ENCODE measurements around the gene ESAM. TPM values are rescaled to one million over a fixed set of nuclear protein-coding genes. Genes with fewer than 3 reads are reported as not detected.

The ESAM gene
- total and polyA plus RNA-seq, 11 donors = 24.8 to 111 (median 43.3) TPM

GRCh38 chr11:124784051-124784450 lies 22.0 kb upstream of the ESAM start:
- WGBS, 4 donors = 94 to 99% (median 96%) methylated on average over 2 of the region's 2 CpGs
- Histone ChIP-seq H3K9me3 (no peaks in the 10 kb centered on the region), H3K27me3 (no peaks in the 10 kb centered on the region), H3K4me1 (peaks cover 0 to 4% (median 0%) of the 10 kb centered on the region in 12 donors), H3K36me3 (no peaks in the 10 kb centered on the region), H3K27ac (no peak overlapping the region), H3K4me3 (no peak overlapping the region)
- intact Hi-C loops (cut with DNase I) = no loop called here
- ATAC-seq = no peak
- no peak for TF ChIP-seq POLR2A (IDR thresholded peaks at IDR 0.05)
- no peak for DNase-seq

GRCh38 chr11:124783002-124783401 lies 20.9 kb upstream of the ESAM start:
- DNase-seq = no peak
- Histone ChIP-seq H3K36me3 (peaks cover 0 to 9% (median 0%) of the 10 kb centered on the region in 9 donors), H3K9me3 (no peaks in the 10 kb centered on the region), H3K4me1 (peaks cover 0 to 4% (median 0%) of the 10 kb centered on the region in 12 donors), H3K27ac (no peak overlapping the region), H3K4me3 (no peak overlapping the region), H3K27me3 (no peaks in the 10 kb centered on the region)
- ATAC-seq = no peak
- TF ChIP-seq POLR2A (IDR thresholded peaks at IDR 0.05) (no peak), CTCF (IDR thresholded peaks at IDR 0.05) (no peak)
- WGBS, 4 donors = 89 to 96% (median 93%) methylated on average over 4 of the region's 4 CpGs
- intact Hi-C loops (cut with DNase I) = no loop called here

- Histone ChIP-seq H3K36me3 (peaks cover 0 to 9% (median 0%) of the 10 kb centered on the region in 9 donors), H3K27me3 (no peaks in the 10 kb centered on the region), H3K4me3 (no peak overlapping the region), H3K27ac (no peak overlapping the region), H3K4me1 (peaks cover 0 to 4% (median 0%) of the 10 kb centered on the region in 12 donors), H3K9me3 (no peaks in the 10 kb centered on the region)
- intact Hi-C loops (cut with DNase I) = loop anchor here in 1 of 10 donors (5.0 kb wide), 1 partner anchor 122 kb away; no protein-coding TSS in a partner anchor
- no peak for DNase-seq
- TF ChIP-seq POLR2A (IDR thresholded peaks at IDR 0.05) (no peak), CTCF (IDR thresholded peaks at IDR 0.05) (no peak)
- WGBS, 4 donors = 75 to 83% (median 79%) methylated on average over 1 of the region's 1 CpG
- ATAC-seq = no peak
Measured at GRCh38 chr11:124779568-124779967, 17.5 kb upstream of the ESAM start.

- TF ChIP-seq CTCF (IDR thresholded peaks at IDR 0.05) (peak in 2 of 12 donors; percentile 12 to 23), POLR2A (IDR thresholded peaks at IDR 0.05) (no peak)
- ATAC-seq = no peak
- DNase-seq = no peak
Measured at GRCh38 chr11:124778281-124778680, 16.2 kb upstream of the ESAM start.

More at GRCh38 chr11:124778281-124778680, 16.2 kb upstream of the ESAM start:
- Histone ChIP-seq H3K27me3 (no peaks in the 10 kb centered on the region), H3K4me1 (peaks cover 0 to 4% (median 0%) of the 10 kb centered on the region in 12 donors), H3K27ac (peak overlapping the region in 1 of 12 donors; percentile 0), H3K36me3 (peaks cover 0 to 17% (median 2%) of the 10 kb centered on the region in 9 donors), H3K9me3 (no peaks in the 10 kb centered on the region), H3K4me3 (no peak overlapping the region)
- intact Hi-C loops (cut with DNase I) = loop anchor here in 1 of 10 donors (5.0 kb wide), 1 partner anchor 121 kb away; no protein-coding TSS in a partner anchor
- 78 to 86% (median 83%) methylated on average over 2 of the region's 2 CpGs for WGBS, 4 donors
